ENCODE results near the gene G2E3. TPM values are rescaled to one million over a fixed set of nuclear protein-coding genes. Genes with fewer than 3 reads are reported as not detected.

Gene G2E3
- total and polyA plus RNA-seq, 2 donors (not counting 3 experiments of a cell fraction or from before 2014, with no cell fraction given), result 4.2 to 34.8 TPM

GRCh38 chr14:30550335-30550734 lies 8.6 kb upstream of the G2E3 start:
- Histone ChIP-seq H3K9me3 (replicated peaks; ENCODE audit: control insufficient read depth, insufficient read depth, low read length) (no peaks in the 10 kb centered on the region), H4K20me1 (replicated peaks; ENCODE audit: control insufficient read depth, extremely low read depth, insufficient read depth, low read length) (no peaks in the 10 kb centered on the region), H3K4me3 (replicated peaks in 1 of 3; ENCODE audit: insufficient read depth in 1 of 3, low read depth in 1 of 3, low read length in 3 of 3) (no peak overlapping the region), H3K4me2 (ENCODE audit: insufficient read depth, low read length) (no peak overlapping the region), H3K27ac (ENCODE audit: insufficient read depth, low read depth, low read length) (no peak overlapping the region), H2AFZ (ENCODE audit: low read depth, low read length) (no peak overlapping the region), H3K9ac (replicated peaks; ENCODE audit: extremely low read depth, insufficient read depth, low read length) (no peak overlapping the region), H3K4me1 (ENCODE audit: control insufficient read depth, extremely low read depth, insufficient read depth, low read length) (no peaks in the 10 kb centered on the region), H3K36me3 (ENCODE audit: control insufficient read depth in 2 of 2, extremely low read depth in 1 of 2, insufficient read depth in 2 of 2, low read length in 2 of 2) (no peaks in the 10 kb centered on the region), H3K9me1 (replicated peaks; ENCODE audit: control insufficient read depth, extremely low read depth, insufficient read depth, low read length) (no peaks in the 10 kb centered on the region), H3K27me3 (ENCODE audit: control insufficient read depth in 2 of 2, insufficient read depth in 2 of 2, low read length in 2 of 2) (peaks cover 5 to 13% of the 10 kb centered on the region in 2 experiments), H3K79me2 (ENCODE audit: control insufficient read depth, insufficient read depth, low read length) (no peaks in the 10 kb centered on the region)
- FAIRE-seq (no peak), DNase-seq (ENCODE audit: low read depth, low spot score) (no peak)
- no peak for TF ChIP-seq POLR2AphosphoS5 (IDR thresholded peaks at IDR 0.05; ENCODE audit: insufficient read depth, low read depth, low read length)
- no peak for TF ChIP-seq FOS (IDR thresholded peaks at IDR 0.05; ENCODE audit: borderline replicate concordance, insufficient read depth, low read length)
- TF ChIP-seq EZH2 (IDR thresholded peaks at IDR 0.05; ENCODE audit: borderline replicate concordance, low read depth, low read length, severe bottlenecking), result no peak
- TF ChIP-seq CTCF (IDR thresholded peaks at IDR 0.05; ENCODE audit: extremely low read depth in 1 of 2, insufficient read depth in 1 of 2, low read depth in 1 of 2, low read length in 2 of 2), result no peak
- TF ChIP-seq MYC (IDR thresholded peaks at IDR 0.05; ENCODE audit: low read depth, low read length), result no peak
- TF ChIP-seq GATA2 (IDR thresholded peaks at IDR 0.05; ENCODE audit: insufficient read depth, insufficient read length, low read depth, low read length), result no peak
- TF ChIP-seq MAX (IDR thresholded peaks at IDR 0.05; ENCODE audit: insufficient read depth, insufficient read length), result no peak
- TF ChIP-seq JUN (IDR thresholded peaks at IDR 0.05; ENCODE audit: borderline replicate concordance, insufficient read depth, insufficient read length, low read depth), result no peak
- no peak for TF ChIP-seq POLR2A (IDR thresholded peaks at IDR 0.05; ENCODE audit: low read depth, low read length)
- BruUV-seq (replicated peaks), result no TSS peak
- intact Hi-C loops (cut with micrococcal nuclease), result no loop called here
- dilution Hi-C loops (cut with MboI; ENCODE audit: extremely low pct_ligation_motif_present, low sequenced_read_pairs), result no loop called here
- CTCF ChIA-PET, result interaction anchor here (1.7 kb wide), 1 partner anchor 28 kb away, joined by 7 read pairs; no protein-coding TSS in a partner anchor
- POLR2A ChIA-PET, result no interaction called here

All from endothelial cell of umbilical vein (primary cell).